Keratinocyte (primary cell): Measurements from ENCODE around the gene DIAPH2. TPM values are rescaled to one million over a fixed set of nuclear protein-coding genes. Genes with fewer than 3 reads are reported as not detected.

ENCODE experiments used
- DNase-seq: peaks from one replicate; pipeline ENCODE4 v3.0.0-alpha.2; 2011; ENCODE audit warnings: low read depth, missing footprints, low spot score
- FAIRE-seq: peaks from 2 replicates; lab custom pipeline; 2011; peaks lifted over from hg19 to GRCh38; lab: Jason Lieb, UNC
- H2AFZ ChIP-seq: 2 replicates; pipeline ENCODE4 v1.6.0; 2012; ENCODE audit warnings: low read length, control low read depth, inconsistent platforms; ENCODE audit not compliant: control insufficient read depth
- H3K27ac ChIP-seq: 2 replicates; pipeline ENCODE4 v1.5.1; 2011; ENCODE audit warnings: low read length; ENCODE audit not compliant: control insufficient read depth, insufficient read depth
- H3K27me3 ChIP-seq: 3 replicates; pipeline ENCODE4 v1.6.0; 2011; ENCODE audit warnings: low read length; ENCODE audit not compliant: control insufficient read depth, insufficient read depth; ENCODE audit errors: extremely low read depth
- H3K36me3 ChIP-seq, 2 experiments: 2 replicates in 1 of 2; 3 replicates in 1 of 2; pipeline ENCODE4 v1.5.1; 2011; ENCODE audit warnings: low read length in 2 of 2, mild to moderate bottlenecking in 1 of 2; ENCODE audit not compliant: control insufficient read depth in 2 of 2, insufficient read depth in 2 of 2; ENCODE audit errors: extremely low read depth in 1 of 2
- H3K4me1 ChIP-seq: 3 replicates; pipeline ENCODE4 v1.5.1; 2011; ENCODE audit warnings: low read length; ENCODE audit not compliant: control insufficient read depth, insufficient read depth; ENCODE audit errors: extremely low read depth
- H3K4me2 ChIP-seq: 3 replicates; pipeline ENCODE4 v1.6.0; 2011; ENCODE audit warnings: low read depth, low read length; ENCODE audit not compliant: control insufficient read depth, insufficient read depth; ENCODE audit errors: extremely low read depth
- H3K4me3 ChIP-seq, 3 experiments: fragments of 200-600 bp in 1 of 3; sonication (generic) in 1 of 3; 2 replicates in 2 of 3; 3 replicates in 1 of 3; pipeline ENCODE4 v1.5.1; 2011 to 2016; ENCODE audit warnings: low read length in 3 of 3, mild to moderate bottlenecking in 3 of 3, control low read depth in 2 of 3, inconsistent platforms in 1 of 3, low read depth in 1 of 3, mixed read lengths in 1 of 3, mixed run types in 1 of 3, moderate library complexity in 1 of 3; ENCODE audit not compliant: control insufficient read depth in 2 of 3, insufficient read depth in 2 of 3; ENCODE audit errors: extremely low read depth in 1 of 3
- H3K79me2 ChIP-seq: 2 replicates; pipeline ENCODE4 v1.6.0; 2012; ENCODE audit warnings: low read length; ENCODE audit not compliant: control insufficient read depth, insufficient read depth
- H3K9ac ChIP-seq: 3 replicates; pipeline ENCODE4 v1.6.0; 2011; ENCODE audit warnings: low read length; ENCODE audit not compliant: control insufficient read depth, insufficient read depth; ENCODE audit errors: extremely low read depth
- H3K9me1 ChIP-seq: 3 replicates; pipeline ENCODE4 v1.6.0; 2011; ENCODE audit warnings: low read length; ENCODE audit not compliant: control insufficient read depth, insufficient read depth; ENCODE audit errors: extremely low read depth
- H3K9me3 ChIP-seq: 2 replicates; pipeline ENCODE4 v1.5.1; 2012; ENCODE audit warnings: low read depth, low read length; ENCODE audit not compliant: control insufficient read depth
- H4K20me1 ChIP-seq: 3 replicates; pipeline ENCODE4 v1.6.0; 2011; ENCODE audit warnings: low read length; ENCODE audit not compliant: control insufficient read depth, insufficient read depth; ENCODE audit errors: extremely low read depth
- EZH2 ChIP-seq: IDR thresholded peaks from one replicate; pipeline ENCODE4 v1.6.1; 2012; ENCODE audit warnings: inconsistent platforms, mild to moderate bottlenecking, low read length, moderate library complexity
- dilution Hi-C: fragments of 300-500 bp; cut with MboI; formaldehyde crosslinking; loops from one replicate; pipeline ENCODE4 v1.7.0; 2020; ENCODE audit warnings: low sequenced_read_pairs; ENCODE audit not compliant: extremely low pct_ligation_motif_present
- polyA plus RNA-seq, 5 experiments: library from polyadenylated mRNA; depleted of rRNA in 3 of 5; stranded (reverse) in 3 of 5; stranded (forward) in 1 of 5; unstranded in 1 of 5; fragments of >200 nt; gene quantifications; 1 replicate in 1 of 5; 2 replicates in 3 of 5; 3 replicates in 1 of 5; pipeline versions ENCODE4 v1.2.1 to v1.2.3, GENCODE V29; 2011 to 2012; ENCODE audit warnings: missing spikeins in 2 of 5, low read depth in 1 of 5, low replicate concordance in 1 of 5
- TF ChIP-seq, protein P1 (sequence below), 3 experiments: IDR thresholded peaks in 1 of 3; conservative IDR thresholded peaks in 1 of 3; optimal IDR thresholded peaks in 1 of 3; 2 replicates in 2 of 3; 3 replicates in 1 of 3; pipeline versions ENCODE3 to v1.5.1; 2011; ENCODE audit warnings: low read length in 3 of 3, mild to moderate bottlenecking in 3 of 3, moderate library complexity in 2 of 3, control low read depth in 1 of 3, inconsistent platforms in 1 of 3; ENCODE audit not compliant: insufficient read depth in 2 of 3; ENCODE audit errors: extremely low read depth in 1 of 3

The DIAPH2 gene
- polyA plus RNA-seq, 1 donor (not counting 4 experiments of a cell fraction or from before 2014, with no cell fraction given): 7.4 TPM

DNA sequence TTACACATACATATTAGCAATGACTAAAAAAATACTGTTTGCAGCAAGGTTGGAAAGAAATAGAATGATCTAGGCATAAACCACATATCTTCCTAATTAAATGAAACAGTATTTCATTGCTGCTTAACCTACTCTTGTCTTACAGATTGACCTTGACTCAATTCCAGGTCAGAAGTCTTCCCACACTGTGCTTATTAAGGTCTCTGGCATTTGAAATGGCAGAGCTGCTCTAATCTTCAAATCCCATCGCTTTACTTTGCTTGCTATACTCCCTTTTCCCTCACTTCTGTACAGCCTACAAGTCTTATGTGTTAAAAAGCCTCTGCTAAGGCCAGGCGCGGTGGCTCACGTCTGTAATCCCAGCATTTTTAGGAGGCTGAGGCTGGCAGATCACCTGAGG lies 623.5 kb downstream of the DIAPH2 start:
- Histone ChIP-seq H2AFZ (no peak overlapping the region), H4K20me1 (no peaks in the 10 kb centered on the region), H3K9ac (no peak overlapping the region), H3K27ac (no peak overlapping the region), H3K9me1 (no peaks in the 10 kb centered on the region), H3K4me1 (peaks cover 8% of the 10 kb centered on the region), H3K4me3 (no peak overlapping the region), H3K27me3 (no peaks in the 10 kb centered on the region), H3K9me3 (no peaks in the 10 kb centered on the region), H3K4me2 (no peak overlapping the region), H3K79me2 (no peaks in the 10 kb centered on the region), H3K36me3 (no peaks in the 10 kb centered on the region)
- DNase-seq (no peak), FAIRE-seq (no peak)
- dilution Hi-C loops: no loop called here
- no peak for TF ChIP-seq EZH2
- TF ChIP-seq, protein P1, sequence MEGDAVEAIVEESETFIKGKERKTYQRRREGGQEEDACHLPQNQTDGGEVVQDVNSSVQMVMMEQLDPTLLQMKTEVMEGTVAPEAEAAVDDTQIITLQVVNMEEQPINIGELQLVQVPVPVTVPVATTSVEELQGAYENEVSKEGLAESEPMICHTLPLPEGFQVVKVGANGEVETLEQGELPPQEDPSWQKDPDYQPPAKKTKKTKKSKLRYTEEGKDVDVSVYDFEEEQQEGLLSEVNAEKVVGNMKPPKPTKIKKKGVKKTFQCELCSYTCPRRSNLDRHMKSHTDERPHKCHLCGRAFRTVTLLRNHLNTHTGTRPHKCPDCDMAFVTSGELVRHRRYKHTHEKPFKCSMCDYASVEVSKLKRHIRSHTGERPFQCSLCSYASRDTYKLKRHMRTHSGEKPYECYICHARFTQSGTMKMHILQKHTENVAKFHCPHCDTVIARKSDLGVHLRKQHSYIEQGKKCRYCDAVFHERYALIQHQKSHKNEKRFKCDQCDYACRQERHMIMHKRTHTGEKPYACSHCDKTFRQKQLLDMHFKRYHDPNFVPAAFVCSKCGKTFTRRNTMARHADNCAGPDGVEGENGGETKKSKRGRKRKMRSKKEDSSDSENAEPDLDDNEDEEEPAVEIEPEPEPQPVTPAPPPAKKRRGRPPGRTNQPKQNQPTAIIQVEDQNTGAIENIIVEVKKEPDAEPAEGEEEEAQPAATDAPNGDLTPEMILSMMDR (optimal IDR thresholded peaks at IDR 0.05 in 1 of 3, IDR thresholded peaks at IDR 0.05 in 1 of 3, conservative IDR thresholded peaks at IDR 0.05 in 1 of 3; ENCODE audit: extremely low read depth in 1 of 3, insufficient read depth in 2 of 3, low read length in 3 of 3): no peak

DNA sequence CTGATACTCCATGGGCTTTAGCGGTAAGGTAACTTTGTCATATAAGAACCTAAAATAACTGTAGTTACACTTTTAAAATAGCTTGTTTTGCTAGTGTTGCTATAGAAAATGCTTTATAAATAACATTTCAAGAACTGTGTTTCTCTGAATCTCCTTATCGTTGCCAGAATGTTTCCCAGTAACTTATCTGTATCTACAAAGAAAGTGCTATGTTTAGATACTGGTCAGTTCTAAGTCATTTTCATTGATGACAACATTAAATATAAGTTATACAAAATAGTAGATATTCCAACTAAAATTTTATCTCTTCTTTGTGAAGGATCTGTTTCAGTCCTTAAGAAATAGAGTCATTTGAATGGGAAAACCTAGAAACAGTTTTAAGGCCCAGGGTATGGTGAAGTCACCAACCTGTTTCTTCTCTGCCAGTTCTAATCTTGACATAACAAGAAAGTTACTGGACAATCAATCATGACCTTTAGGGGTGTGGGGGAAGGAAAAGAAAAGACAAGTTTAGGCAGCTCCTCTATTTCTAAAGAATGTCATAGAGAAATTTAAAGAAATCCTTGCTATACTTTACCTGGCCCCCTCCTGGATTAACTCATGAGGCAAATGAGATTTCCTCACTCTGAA lies 625.0 kb downstream of the DIAPH2 start:
- FAIRE-seq (no peak), DNase-seq (no peak)
- Histone ChIP-seq H3K4me2 (peak overlapping the region; percentile 37), H2AFZ (no peak overlapping the region), H3K4me3 (no peak overlapping the region), H3K9me3 (no peaks in the 10 kb centered on the region), H3K27ac (no peak overlapping the region), H3K36me3 (no peaks in the 10 kb centered on the region), H3K9ac (no peak overlapping the region), H4K20me1 (no peaks in the 10 kb centered on the region), H3K79me2 (no peaks in the 10 kb centered on the region), H3K9me1 (no peaks in the 10 kb centered on the region), H3K27me3 (no peaks in the 10 kb centered on the region), H3K4me1 (peaks cover 8% of the 10 kb centered on the region)
- no peak for TF ChIP-seq EZH2
- TF ChIP-seq, protein P1 (optimal IDR thresholded peaks at IDR 0.05 in 1 of 3, IDR thresholded peaks at IDR 0.05 in 1 of 3, conservative IDR thresholded peaks at IDR 0.05 in 1 of 3; ENCODE audit: extremely low read depth in 1 of 3, insufficient read depth in 2 of 3, low read length in 3 of 3): no peak
- dilution Hi-C loops: no loop called here
